Measurements from ENCODE around the gene KCNQ1. TPM values are rescaled to one million over a fixed set of nuclear protein-coding genes. Genes with fewer than 3 reads are reported as not detected.

KCNQ1 gene
- total and polyA plus RNA-seq, 7 donors = 0.48 to 3.1 (median 1.1) TPM

DNA sequence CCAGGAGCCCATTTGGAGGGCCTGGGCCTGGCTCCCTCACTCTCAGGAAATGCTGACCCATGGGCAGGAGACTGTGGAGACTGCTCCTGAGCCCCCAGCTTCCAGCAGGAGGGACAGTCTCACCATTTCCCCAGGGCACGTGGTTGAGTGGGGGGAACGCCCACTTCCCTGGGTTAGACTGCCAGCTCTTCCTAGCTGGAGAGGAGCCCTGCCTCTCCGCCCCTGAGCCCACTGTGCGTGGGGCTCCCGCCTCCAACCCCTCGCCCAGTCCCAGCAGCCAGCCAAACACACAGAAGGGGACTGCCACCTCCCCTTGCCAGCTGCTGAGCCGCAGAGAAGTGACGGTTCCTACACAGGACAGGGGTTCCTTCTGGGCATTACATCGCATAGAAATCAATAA, 403.7 kb downstream of the KCNQ1 start:
- no peak overlapping the region for H3K4me3 ChIP-seq
- no peaks in the 10 kb centered on the region for H3K9me3 ChIP-seq
- no peak overlapping the region for H3K27ac ChIP-seq
- no peak for ATAC-seq
- intact Hi-C loops (cut with DNase I) = no loop called here
- no peaks in the 10 kb centered on the region for H3K4me1 ChIP-seq
- DNase-seq = no peak
- TF ChIP-seq, protein P1, sequence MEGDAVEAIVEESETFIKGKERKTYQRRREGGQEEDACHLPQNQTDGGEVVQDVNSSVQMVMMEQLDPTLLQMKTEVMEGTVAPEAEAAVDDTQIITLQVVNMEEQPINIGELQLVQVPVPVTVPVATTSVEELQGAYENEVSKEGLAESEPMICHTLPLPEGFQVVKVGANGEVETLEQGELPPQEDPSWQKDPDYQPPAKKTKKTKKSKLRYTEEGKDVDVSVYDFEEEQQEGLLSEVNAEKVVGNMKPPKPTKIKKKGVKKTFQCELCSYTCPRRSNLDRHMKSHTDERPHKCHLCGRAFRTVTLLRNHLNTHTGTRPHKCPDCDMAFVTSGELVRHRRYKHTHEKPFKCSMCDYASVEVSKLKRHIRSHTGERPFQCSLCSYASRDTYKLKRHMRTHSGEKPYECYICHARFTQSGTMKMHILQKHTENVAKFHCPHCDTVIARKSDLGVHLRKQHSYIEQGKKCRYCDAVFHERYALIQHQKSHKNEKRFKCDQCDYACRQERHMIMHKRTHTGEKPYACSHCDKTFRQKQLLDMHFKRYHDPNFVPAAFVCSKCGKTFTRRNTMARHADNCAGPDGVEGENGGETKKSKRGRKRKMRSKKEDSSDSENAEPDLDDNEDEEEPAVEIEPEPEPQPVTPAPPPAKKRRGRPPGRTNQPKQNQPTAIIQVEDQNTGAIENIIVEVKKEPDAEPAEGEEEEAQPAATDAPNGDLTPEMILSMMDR (IDR thresholded peaks at IDR 0.05) = no peak
- no peaks in the 10 kb centered on the region for H3K36me3 ChIP-seq (ENCODE audit: insufficient read depth in 1 of 2, low read depth in 1 of 2)
- H3K27me3 ChIP-seq (ENCODE audit: insufficient read depth in 3 of 3, low read length in 2 of 3) = no peaks in the 10 kb centered on the region
- 92 to 94% (median 94%) methylated on average over 9 of the region's 9 CpGs for WGBS, 3 donors

DNA sequence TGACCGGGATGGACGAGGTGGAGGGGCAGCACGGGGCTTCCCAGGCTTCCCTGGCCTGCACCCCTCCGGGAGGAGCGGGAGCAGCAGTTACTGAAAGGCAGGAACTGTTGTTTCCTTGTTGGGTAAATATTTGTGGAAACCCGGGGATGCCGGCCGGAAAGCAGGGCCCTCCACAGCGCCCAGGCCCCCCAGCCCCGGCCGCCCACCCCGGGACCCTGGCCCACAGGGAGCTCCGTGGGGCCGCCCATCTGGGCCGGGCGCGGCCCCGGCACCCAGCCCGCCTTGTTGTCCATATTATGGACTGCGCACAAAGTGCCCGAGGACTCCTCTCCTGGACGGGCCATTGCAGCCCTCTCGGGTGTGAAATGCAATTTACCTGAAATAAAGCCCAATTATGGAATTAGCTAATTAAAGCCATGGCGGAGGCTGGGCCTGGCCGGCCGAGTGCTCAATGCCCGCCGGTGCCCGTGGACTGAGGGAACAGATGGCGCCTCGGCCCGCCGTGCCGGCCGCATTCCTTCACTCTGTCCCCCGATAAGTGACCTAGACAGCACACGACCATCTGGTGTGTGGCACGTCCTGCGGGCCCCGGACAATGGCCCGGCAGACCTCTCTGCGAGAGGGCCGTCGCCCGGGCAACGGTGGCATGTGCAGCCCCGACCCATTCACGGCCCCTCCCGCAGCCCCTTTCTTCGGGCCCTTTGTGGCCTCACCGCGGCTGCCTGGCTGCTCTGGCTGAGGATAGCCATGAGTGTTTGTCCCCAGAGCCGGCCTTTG, 405.4 kb downstream of the KCNQ1 start:
- ATAC-seq = no peak
- DNase-seq = no peak
- TF ChIP-seq, protein P1 (IDR thresholded peaks at IDR 0.05) = no peak
- Histone ChIP-seq H3K4me1 (no peaks in the 10 kb centered on the region), H3K27me3 (ENCODE audit: insufficient read depth in 3 of 3, low read length in 2 of 3) (no peaks in the 10 kb centered on the region), H3K9me3 (no peaks in the 10 kb centered on the region), H3K36me3 (ENCODE audit: insufficient read depth in 1 of 2, low read depth in 1 of 2) (no peaks in the 10 kb centered on the region), H3K27ac (no peak overlapping the region), H3K4me3 (no peak overlapping the region)
- intact Hi-C loops (cut with DNase I) = no loop called here
- 64 to 67% (median 66%) methylated on average over 53 of the region's 53 CpGs for whole genome bisulfite sequencing, 3 donors

DNA sequence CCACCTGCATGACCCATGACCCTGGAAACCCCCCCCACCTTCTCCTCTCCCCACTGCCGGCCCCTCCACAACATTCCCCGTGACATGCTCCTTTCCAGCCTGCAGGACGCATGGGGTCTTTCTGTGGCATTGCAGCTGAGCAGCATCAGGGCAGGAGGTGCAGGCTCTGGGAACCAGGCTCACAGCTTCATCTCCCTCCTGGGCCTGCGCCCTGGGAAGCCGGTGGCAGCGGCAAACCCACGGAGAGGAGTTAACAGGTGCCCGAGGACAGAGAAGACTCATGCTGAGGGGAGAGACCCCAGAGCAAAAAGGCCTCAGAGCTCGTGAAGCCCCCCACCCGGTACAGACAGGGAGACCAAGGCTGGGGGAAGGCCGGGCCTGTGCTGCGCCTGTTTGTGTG, 408.6 kb downstream of the KCNQ1 start:
- TF ChIP-seq, protein P1 (IDR thresholded peaks at IDR 0.05) = no peak
- Histone ChIP-seq H3K4me1 (no peaks in the 10 kb centered on the region), H3K4me3 (no peak overlapping the region), H3K36me3 (ENCODE audit: insufficient read depth in 1 of 2, low read depth in 1 of 2) (no peaks in the 10 kb centered on the region), H3K27ac (no peak overlapping the region), H3K9me3 (no peaks in the 10 kb centered on the region), H3K27me3 (ENCODE audit: insufficient read depth in 3 of 3, low read length in 2 of 3) (no peaks in the 10 kb centered on the region)
- intact Hi-C loops (cut with DNase I) = no loop called here
- no peak for DNase-seq
- no peak for ATAC-seq
- WGBS, 3 donors = 95 to 96% (median 96%) methylated on average over 12 of the region's 12 CpGs

DNA sequence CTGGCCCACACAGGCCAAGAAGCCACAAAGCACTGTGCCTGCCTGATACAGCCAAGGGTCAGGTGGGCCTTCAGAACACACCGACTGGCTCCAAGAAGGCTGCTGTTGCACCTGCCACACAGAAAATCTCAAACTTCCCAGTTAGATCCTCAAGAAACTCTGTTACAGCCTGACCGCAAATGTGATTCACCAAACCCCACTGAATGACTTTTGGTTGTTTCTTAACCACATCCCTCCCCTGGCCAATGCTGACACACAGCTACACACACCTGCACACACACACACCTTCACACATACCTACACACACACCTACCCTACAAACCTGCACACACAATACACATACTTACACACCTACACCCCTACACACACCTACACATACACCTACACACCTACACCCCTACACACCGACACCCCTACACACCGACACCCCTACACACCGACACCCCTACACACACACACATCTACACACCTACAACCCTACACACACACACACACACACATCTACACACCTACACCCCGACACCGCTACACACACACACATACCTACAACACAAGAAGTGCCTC, 409.3 kb downstream of the KCNQ1 start:
- intact Hi-C loops (cut with DNase I) = no loop called here
- Histone ChIP-seq H3K4me1 (no peaks in the 10 kb centered on the region), H3K27ac (no peak overlapping the region), H3K36me3 (ENCODE audit: insufficient read depth in 1 of 2, low read depth in 1 of 2) (no peaks in the 10 kb centered on the region), H3K27me3 (ENCODE audit: insufficient read depth in 3 of 3, low read length in 2 of 3) (no peaks in the 10 kb centered on the region), H3K4me3 (no peak overlapping the region), H3K9me3 (no peaks in the 10 kb centered on the region)
- 82 to 100% (median 98%) methylated on average over 7 of the region's 7 CpGs for WGBS, 3 donors
- TF ChIP-seq, protein P1 (IDR thresholded peaks at IDR 0.05) = no peak
- ATAC-seq (no peak), DNase-seq (no peak)

All from psoas muscle (tissue), 8 donors.